Neuron (in vitro differentiated cells): ENCODE measurements around the gene SULF2.

Experiments
- H2AFZ ChIP-seq: one replicate; pipeline ENCODE4 v1.6.1; 2013; ENCODE audit warnings: low read depth, mild to moderate bottlenecking, inconsistent platforms, low read length, moderate library complexity
- H3K27me3 ChIP-seq: one replicate; pipeline ENCODE4 v1.6.1; 2013; ENCODE audit warnings: low read length; ENCODE audit not compliant: insufficient read depth
- H3K36me3 ChIP-seq: one replicate; pipeline ENCODE4 v1.6.1; 2013; ENCODE audit warnings: low read length; ENCODE audit not compliant: insufficient read depth
- H3K4me1 ChIP-seq: one replicate; pipeline ENCODE4 v1.6.1; 2013; ENCODE audit warnings: low read length; ENCODE audit not compliant: insufficient read depth
- H3K4me3 ChIP-seq: 2 replicates; pipeline ENCODE4 v1.5.1; 2013; ENCODE audit warnings: mild to moderate bottlenecking, low read length, moderate library complexity
- H3K9me3 ChIP-seq: one replicate; pipeline ENCODE4 v1.6.1; 2013; ENCODE audit warnings: low read length

Gene SULF2

DNA sequence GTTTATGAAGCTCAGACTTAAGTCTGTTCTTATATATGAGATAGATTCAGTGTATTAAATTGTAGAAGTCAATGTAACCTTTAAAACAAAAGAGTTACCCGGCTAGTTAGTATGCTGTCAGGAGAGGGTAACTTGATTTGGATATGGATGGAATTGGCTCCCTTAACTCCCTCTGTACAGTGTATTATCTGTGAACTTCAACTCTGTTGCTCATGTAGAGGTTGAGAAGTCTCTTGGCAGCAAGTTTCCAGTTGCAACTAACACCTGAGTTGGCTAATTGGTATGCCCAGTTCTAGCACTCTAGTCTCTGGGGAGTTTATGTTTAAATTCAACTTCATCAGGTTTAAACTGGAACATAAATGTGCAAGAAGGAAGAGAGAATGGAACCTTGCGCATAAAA lies 172.6 kb downstream of the SULF2 start:
- Histone ChIP-seq H3K4me1 (no peaks in the 10 kb centered on the region), H3K27me3 (no peaks in the 10 kb centered on the region), H3K36me3 (no peaks in the 10 kb centered on the region), H3K4me3 (no peak overlapping the region), H3K9me3 (no peaks in the 10 kb centered on the region), H2AFZ (no peak overlapping the region)

DNA sequence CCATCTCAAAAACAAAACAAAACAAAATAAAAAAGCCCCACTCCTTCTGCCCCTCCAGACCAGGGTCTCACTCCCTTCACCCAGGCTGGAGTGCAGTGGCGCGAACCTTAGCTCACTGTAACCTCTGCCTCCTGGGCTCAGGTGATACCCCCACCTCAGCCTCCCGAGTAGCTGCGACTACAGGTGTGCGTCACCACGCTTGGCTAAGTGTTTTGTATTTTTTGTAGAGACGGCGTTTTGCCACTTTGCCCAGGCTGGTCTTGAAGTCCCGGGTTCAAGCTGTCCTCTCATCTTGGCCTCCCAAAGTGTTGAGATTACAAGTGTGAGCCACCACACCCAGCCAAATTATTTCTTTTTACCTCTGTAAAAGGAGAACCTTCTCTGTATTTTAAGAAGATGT lies 173.5 kb downstream of the SULF2 start:
- Histone ChIP-seq H3K9me3 (no peaks in the 10 kb centered on the region), H2AFZ (no peak overlapping the region), H3K4me3 (no peak overlapping the region), H3K27me3 (no peaks in the 10 kb centered on the region), H3K36me3 (no peaks in the 10 kb centered on the region), H3K4me1 (peaks cover 4% of the 10 kb centered on the region)

DNA sequence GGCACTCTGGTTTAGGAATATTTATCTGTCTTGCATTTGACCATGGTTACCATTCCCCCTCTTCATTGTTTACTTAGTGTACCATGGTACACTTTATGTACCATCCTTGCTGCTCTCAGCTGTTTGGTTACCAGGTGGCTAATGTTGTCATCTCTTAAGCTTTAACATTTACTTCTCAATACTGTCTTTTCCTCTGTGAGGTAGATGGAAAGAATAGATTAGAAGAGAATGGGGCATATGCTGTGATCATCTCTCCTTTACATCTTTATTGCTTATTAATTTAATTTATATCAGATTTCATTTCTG lies 174.4 kb downstream of the SULF2 start:
- Histone ChIP-seq H2AFZ (no peak overlapping the region), H3K36me3 (no peaks in the 10 kb centered on the region), H3K4me1 (peaks cover 4% of the 10 kb centered on the region), H3K4me3 (no peak overlapping the region), H3K9me3 (no peaks in the 10 kb centered on the region), H3K27me3 (no peaks in the 10 kb centered on the region)

DNA sequence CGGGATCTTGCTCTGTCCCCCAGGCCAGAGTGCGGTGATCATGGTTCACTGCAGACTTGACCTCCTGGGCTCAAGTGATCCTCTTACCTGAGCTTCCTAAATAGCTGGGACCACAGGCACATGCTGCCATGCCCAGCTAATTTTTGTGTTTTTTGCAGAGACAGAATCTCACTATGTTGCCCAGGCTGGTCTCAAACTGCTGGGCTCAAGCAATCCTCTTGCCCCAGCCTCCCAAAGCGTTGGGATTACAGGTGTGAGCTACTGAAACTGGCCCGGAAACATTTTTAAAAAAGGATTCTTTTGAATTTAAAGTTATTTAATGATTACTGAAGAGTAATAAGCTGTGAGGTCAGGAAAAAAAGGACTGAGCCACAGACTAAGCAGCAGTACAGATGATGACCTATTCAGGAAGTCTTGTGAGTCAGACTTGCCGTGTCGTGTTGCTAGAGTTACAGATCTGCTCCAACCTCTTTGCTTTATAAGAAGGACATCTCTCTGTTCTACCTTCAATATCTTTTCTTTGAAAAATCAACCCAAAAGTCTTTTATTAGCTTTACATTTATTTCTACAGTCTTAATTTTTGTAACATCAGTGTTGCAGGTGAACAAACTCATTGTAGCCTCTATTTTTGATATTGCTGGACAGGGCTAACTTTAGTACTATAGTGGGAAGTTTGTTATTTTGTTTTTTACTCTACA lies 174.9 kb downstream of the SULF2 start:
- H3K27me3 ChIP-seq = no peaks in the 10 kb centered on the region
- peaks cover 4% of the 10 kb centered on the region for H3K4me1 ChIP-seq
- no peak overlapping the region for H2AFZ ChIP-seq
- no peaks in the 10 kb centered on the region for H3K9me3 ChIP-seq
- H3K36me3 ChIP-seq = no peaks in the 10 kb centered on the region
- no peak overlapping the region for H3K4me3 ChIP-seq

DNA sequence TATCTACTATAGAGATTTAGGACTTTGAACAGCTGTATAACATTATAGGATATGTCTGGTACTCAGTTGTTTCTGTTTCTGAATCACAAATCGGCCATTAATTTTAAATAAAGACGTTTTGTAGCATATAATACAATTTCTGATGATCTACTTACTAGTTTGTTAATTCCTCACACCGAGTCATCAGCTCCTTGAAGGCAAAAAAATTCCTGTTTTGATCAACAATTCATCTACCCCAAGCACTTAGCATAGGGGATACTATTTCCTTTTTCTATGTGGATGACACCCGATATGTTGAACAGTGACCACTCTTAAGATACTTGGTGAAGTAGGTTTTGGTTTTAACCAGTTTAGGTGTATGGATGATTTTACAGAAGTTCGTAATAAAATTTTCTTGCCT lies 176.3 kb downstream of the SULF2 start:
- Histone ChIP-seq H3K9me3 (no peaks in the 10 kb centered on the region), H2AFZ (no peak overlapping the region), H3K4me1 (peaks cover 4% of the 10 kb centered on the region), H3K27me3 (no peaks in the 10 kb centered on the region), H3K36me3 (no peaks in the 10 kb centered on the region), H3K4me3 (no peak overlapping the region)
